Measurements from ENCODE around the gene YTHDF1.

Gene YTHDF1

DNA sequence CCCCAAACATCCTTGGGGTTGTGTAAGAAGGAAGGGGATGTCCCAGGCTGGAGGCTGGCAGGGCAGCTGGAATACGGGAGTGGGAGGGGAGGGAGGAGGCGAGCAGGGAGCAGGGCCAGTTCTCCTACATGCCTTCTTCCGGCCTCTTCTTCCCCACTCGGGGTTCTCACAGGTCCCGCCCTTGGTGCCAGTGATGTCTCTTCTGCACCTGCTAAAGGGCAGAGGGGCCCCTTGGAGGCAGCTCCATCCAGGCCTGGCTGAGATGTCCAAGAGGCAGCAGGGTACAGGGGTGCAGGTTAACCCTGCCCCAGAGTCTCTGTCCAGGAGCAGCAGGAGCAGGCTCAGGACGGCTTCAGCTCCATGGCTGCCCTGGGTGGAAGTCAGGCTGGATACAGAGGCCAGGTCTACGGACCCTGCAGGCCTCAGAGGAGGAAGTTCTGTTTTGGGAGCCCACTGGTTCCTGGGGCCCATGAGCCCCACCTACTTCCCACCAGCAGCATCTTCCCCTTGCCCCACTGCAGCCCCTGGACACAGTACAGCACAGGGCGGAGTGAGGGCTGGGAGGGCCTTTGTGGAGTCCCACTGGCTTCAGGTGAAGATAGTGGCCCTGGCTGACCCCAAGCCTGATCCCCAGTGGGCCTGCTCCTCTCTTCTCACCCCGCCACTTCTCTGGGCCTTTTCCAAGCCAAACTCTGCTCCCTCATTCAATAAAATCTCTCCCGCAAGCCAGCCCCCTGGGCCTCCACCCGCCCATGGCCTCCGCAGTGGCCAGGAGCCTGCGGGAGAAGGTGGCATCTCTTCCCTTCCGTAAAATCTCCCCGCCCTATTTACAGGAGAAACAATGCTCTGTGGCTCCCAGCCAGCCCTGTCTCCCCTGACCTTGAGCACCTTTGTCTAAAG lies 60.4 kb downstream of the YTHDF1 start:
- no peak for DNase-seq

- DNase-seq = no peak
Observed at GRCh38 chr20:63154395-63154794, 61.5 kb downstream of the YTHDF1 start.

DNA sequence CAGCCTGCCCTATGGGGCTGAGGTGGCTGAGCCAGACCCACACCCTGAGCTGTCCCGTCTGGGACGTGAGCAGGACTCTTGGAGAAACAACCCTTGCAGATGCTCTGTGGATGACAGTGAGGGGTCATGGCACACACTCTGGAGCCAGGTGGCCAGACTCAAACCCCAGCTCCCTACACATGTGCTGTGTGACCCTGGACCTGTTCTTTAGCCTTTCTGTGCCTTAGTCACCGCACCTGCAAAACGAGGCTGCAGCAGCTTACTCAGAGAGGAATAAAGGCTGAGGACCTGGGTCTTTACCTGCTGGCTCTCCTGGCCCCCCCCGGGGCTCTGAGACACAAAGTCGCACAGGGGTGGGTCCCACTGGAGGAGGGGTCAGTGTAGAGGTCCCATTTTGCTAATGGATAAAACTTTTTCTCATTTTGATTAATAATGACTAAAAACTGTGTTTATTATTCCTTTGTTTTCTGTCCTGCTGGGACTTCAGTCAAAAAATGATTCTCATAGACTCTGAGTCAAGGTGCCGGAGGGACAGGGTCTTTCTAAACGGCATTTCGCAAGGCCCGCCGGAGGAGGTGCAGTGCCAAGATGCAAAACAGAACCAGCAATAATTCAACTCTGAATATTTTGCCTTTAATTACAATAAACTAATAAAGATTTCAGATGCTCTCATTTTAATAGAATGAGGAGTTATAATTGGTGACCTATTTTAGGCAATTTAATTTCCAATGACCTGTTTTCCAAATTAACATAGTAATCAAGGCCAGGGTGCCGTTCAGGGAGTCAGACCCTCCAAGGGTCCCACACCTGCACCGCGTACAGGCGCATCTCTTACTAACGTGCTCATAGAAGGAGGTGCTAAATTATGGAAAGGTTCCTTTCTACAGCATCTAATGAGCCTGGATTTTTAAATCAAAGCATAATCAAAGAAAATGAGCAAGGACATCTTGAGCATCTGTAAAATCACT lies 62.4 kb downstream of the YTHDF1 start:
- DNase-seq = no peak

- DNase-seq = no peak
Observed at GRCh38 chr20:63152322-63153253, 63.3 kb downstream of the YTHDF1 start.

DNA sequence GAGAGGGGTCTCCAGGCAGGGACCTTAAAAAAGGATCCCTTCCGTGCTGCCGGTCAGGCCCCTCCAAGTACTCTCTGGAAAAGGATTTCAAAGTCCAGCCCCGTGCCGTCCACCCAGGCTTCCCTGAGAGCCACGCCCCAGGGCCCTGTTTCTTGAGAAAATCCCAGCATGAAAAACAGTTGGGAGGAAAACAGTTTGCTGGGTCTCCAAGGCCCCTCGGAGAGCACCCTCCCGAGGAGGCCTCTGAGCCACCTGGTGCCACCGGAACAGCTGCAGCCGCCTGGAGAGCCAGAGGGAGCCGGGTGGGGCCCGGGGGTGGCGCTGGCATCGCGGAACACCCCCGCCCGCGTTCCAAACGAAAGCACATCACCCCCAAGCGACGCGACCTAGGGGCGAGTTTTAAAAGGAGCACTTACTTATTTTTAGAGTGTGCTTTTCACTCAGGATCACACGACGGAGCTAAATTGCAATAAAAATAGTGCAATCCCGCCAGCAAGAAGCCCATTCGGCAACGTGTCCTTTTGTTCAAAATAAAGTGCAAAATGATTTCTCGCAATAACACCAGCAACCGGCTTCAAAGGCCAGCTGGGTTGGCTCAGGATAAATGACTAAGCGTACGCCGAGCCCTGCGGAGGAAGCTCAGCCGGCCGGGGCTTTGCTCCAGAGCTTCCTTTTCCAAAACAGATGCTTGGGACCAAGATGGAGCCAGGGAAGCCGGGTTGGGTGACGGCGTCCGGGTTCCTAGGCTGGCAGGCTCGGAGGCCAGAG lies 64.2 kb downstream of the YTHDF1 start:
- no peak for DNase-seq

DNA sequence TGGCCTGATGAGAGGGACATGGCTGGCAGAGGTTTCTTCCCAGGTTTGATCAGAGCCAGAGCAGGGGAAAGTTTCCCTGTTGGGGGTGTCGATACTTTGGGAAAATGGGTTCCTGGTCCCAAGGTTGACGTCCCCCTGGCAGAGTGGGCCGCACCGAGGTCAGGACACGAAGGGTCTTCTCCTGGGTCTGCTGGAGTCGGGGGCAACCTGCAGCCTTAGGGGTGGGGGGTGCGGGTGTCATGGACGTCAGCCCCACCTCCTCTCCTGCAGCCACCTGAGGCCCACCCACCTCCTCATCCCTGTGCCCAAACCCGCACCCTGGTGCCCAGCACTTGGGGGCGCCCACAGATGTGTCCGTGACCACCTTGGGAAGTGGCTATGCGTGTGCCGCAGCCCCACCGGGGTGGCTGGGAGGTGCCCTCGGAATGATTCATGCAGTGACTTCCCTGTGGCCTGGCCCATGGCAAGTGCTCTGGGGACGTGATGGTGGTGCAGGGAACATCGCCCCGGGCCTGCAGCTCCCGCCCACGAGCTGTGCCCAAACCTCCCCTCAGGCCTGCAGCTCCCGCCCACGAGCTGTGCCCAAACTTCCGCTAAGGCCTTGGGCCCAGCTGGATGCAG lies 64.9 kb downstream of the YTHDF1 start:
- DNase-seq = no peak

- DNase-seq = no peak
Observed at GRCh38 chr20:63150391-63150898, 65.5 kb downstream of the YTHDF1 start.

- DNase-seq = no peak
Observed at GRCh38 chr20:63149531-63150192, 66.3 kb downstream of the YTHDF1 start.

- no peak for DNase-seq
Observed at GRCh38 chr20:63148696-63149095, 67.2 kb downstream of the YTHDF1 start.

- no peak for DNase-seq
Observed at GRCh38 chr20:63147532-63147931, 68.4 kb downstream of the YTHDF1 start.
